GM13977 (cell line): ENCODE measurements around the gene SNAP25.
A peak's percentile ranks its signal among the peaks of the same experiment; 100 is the strongest.

Experiments
- DNase-seq: peaks from one replicate; pipeline ENCODE4 v3.0.0; 2012; ENCODE audit warnings: low spot score
- CTCF ChIP-seq: IDR thresholded peaks from 2 replicates; pipeline ENCODE4 v1.5.1; 2012; ENCODE audit warnings: mild to moderate bottlenecking, control low read depth; ENCODE audit not compliant: insufficient read depth; ENCODE audit errors: extremely low read depth, missing control alignments
- in situ Hi-C: fragments of 300-500 bp; cut with MboI; formaldehyde crosslinking; loops from one replicate; pipeline ENCODE4 v1.12.0; 2022; ENCODE audit warnings: low sequenced_read_pairs, low pct_unique_long_range_greater_than_20kb, mixed read lengths, inconsistent platforms; ENCODE audit not compliant: unreplicated experiment

The SNAP25 gene

GRCh38 chr20:10216146-10216791, 2.4 kb upstream of the SNAP25 start:
- DNase-seq: peak; percentile 16
- no peak for TF ChIP-seq CTCF
- in situ Hi-C loops: no loop called here

GRCh38 chr20:10217721-10218410, 764 bp upstream of the SNAP25 start:
- in situ Hi-C loops: no loop called here
- peak; percentile 45 for DNase-seq
- TF ChIP-seq CTCF: no peak

GRCh38 chr20:10219452-10219791, 792 bp downstream of the SNAP25 start:
- peak; percentile 11 for TF ChIP-seq CTCF
- DNase-seq: peak; percentile 79
- in situ Hi-C loops: no loop called here

GRCh38 chr20:10219993-10220750, 1.5 kb downstream of the SNAP25 start:
- TF ChIP-seq CTCF: no peak
- DNase-seq: no peak
- in situ Hi-C loops: no loop called here

GRCh38 chr20:10221021-10221420, 2.4 kb downstream of the SNAP25 start:
- no peak for TF ChIP-seq CTCF
- in situ Hi-C loops: no loop called here
- no peak for DNase-seq

- DNase-seq: no peak
- in situ Hi-C loops: no loop called here
- TF ChIP-seq CTCF: peak; percentile 24
Observed at GRCh38 chr20:10225439-10226060, 6.9 kb downstream of the SNAP25 start.
